A673 (cell line): Measurements from ENCODE around the gene KIF2C. TPM values are rescaled to one million over a fixed set of nuclear protein-coding genes. Genes with fewer than 3 reads are reported as not detected.

ENCODE experiments used
- BruUV-seq: library from RNA; stranded (reverse); fragments of 400-500 nt; replicated peaks from 2 replicates; lab custom pipeline; 2021; lab: Mats Ljungman, UMichigan
- CTCF ChIA-PET: fragments of 300-600 bp; sonication (Branson Sonifier 250); formaldehyde crosslinking; loops from one replicate; lab custom pipeline; 2022; ENCODE audit warnings: antibody characterized with exemption; lab: Charles Lee
- POLR2A ChIA-PET: fragments of 300-600 bp; sonication (Branson Sonifier 250); formaldehyde crosslinking; loops from one replicate; lab custom pipeline; 2022; ENCODE audit warnings: antibody characterized with exemption; ENCODE audit not compliant: low non-redundant PET; lab: Charles Lee
- DNase-seq: peaks from one replicate; pipeline ENCODE4 v3.0.0-alpha.2; 2015; ENCODE audit warnings: low spot score
- H3K27ac ChIP-seq: fragments of 200-600 bp; sonication (generic); 2 replicates; pipeline ENCODE4 v1.5.1; 2016; ENCODE audit warnings: mixed run types, low read depth, mild to moderate bottlenecking, mixed read lengths, antibody characterized with exemption, low read length; ENCODE audit not compliant: poor library complexity, severe bottlenecking
- H3K27me3 ChIP-seq: fragments of 200-600 bp; sonication (generic); replicated peaks from 2 replicates; pipeline ENCODE4 v1.6.1; 2017; ENCODE audit warnings: mixed run types, low read depth, mild to moderate bottlenecking, mixed read lengths, antibody characterized with exemption, low read length; ENCODE audit not compliant: insufficient read depth, poor library complexity
- H3K36me3 ChIP-seq: fragments of 200-600 bp; sonication (generic); 2 replicates; pipeline ENCODE4 v1.6.1; 2016; ENCODE audit warnings: mixed run types, mild to moderate bottlenecking, mixed read lengths, antibody characterized with exemption, low read length; ENCODE audit not compliant: insufficient read depth, poor library complexity, severe bottlenecking
- H3K4me1 ChIP-seq: fragments of 200-600 bp; sonication (generic); 2 replicates; pipeline ENCODE4 v1.6.1; 2017; ENCODE audit warnings: mixed run types, mild to moderate bottlenecking, mixed read lengths, antibody characterized with exemption, low read length; ENCODE audit not compliant: insufficient read depth, poor library complexity, severe bottlenecking
- H3K4me3 ChIP-seq: fragments of 200-600 bp; sonication (generic); 2 replicates; pipeline ENCODE4 v1.5.1; 2016; ENCODE audit warnings: low read depth, mixed run types, mild to moderate bottlenecking, mixed read lengths, low read length; ENCODE audit not compliant: poor library complexity, severe bottlenecking
- H3K9me3 ChIP-seq: fragments of 200-600 bp; sonication (generic); 2 replicates; pipeline ENCODE4 v1.6.1; 2016; ENCODE audit warnings: mixed run types, low read depth, mild to moderate bottlenecking, mixed read lengths, antibody characterized with exemption, low read length; ENCODE audit not compliant: poor library complexity, severe bottlenecking
- CTCF ChIP-seq: fragments of 300-800, 200-600 bp; sonication (generic); conservative IDR thresholded peaks from 2 replicates; pipeline ENCODE4 v1.5.1; 2017; ENCODE audit warnings: low read depth, mild to moderate bottlenecking, antibody characterized with exemption, low read length, moderate library complexity, mixed read lengths
- EZH2 ChIP-seq: fragments of 200-600 bp; sonication (generic); IDR thresholded peaks from 2 replicates; pipeline ENCODE4 v1.6.1; 2017; ENCODE audit warnings: borderline replicate concordance, low read depth, mild to moderate bottlenecking, mixed read lengths, antibody characterized with exemption, low read length; ENCODE audit not compliant: poor library complexity, severe bottlenecking
- intact Hi-C: fragments of 100-400 bp; cut with micrococcal nuclease; formaldehyde crosslinking; loops from one replicate; pipeline ENCODE4 v1.10.0; 2022; ENCODE audit not compliant: unreplicated experiment
- total RNA-seq: library from RNA; stranded (reverse); gene quantifications from 2 replicates; pipeline ENCODE4 v1.2.3, GENCODE V29; 2021

KIF2C gene
- total RNA-seq, 1 experiment from 2014 or later = 127 TPM

- ChIA-PET POLR2A (no interaction called here), CTCF (no interaction called here)
- Histone ChIP-seq H3K9me3 (no peaks in the 10 kb centered on the region), H3K4me3 (peak overlapping the region; percentile 41), H3K27me3 (no peaks in the 10 kb centered on the region), H3K36me3 (peaks cover 16% of the 10 kb centered on the region), H3K4me1 (peaks cover 12% of the 10 kb centered on the region), H3K27ac (no peak overlapping the region)
- no peak for DNase-seq
- intact Hi-C loops = loop anchor here (5.0 kb wide), 1 partner anchor 227 kb away; the partner anchor contains the start of genes HECTD3 and UROD
- TF ChIP-seq EZH2 = no peak
- TF ChIP-seq CTCF = no peak
- BruUV-seq = no TSS peak
These were observed 46.0 kb downstream of the KIF2C start for GRCh38 chr1:44785501-44786137.

- no TSS peak for BruUV-seq
- ChIA-PET CTCF (interaction anchor here (0.7 to 1.3 kb wide), 2 partner anchors 14 to 514 kb away, joined by 3 read pairs; partner anchors contain the start of gene PLK3), POLR2A (interaction anchor here (0.5 kb wide), 1 partner anchor 735 kb away, joined by 5 read pairs; no protein-coding TSS in a partner anchor)
- Histone ChIP-seq H3K36me3 (peaks cover 10% of the 10 kb centered on the region), H3K27me3 (no peaks in the 10 kb centered on the region), H3K9me3 (no peaks in the 10 kb centered on the region), H3K27ac (no peak overlapping the region), H3K4me3 (peak overlapping the region; percentile 41), H3K4me1 (peaks cover 12% of the 10 kb centered on the region)
- intact Hi-C loops = loop anchor here (5.0 kb wide), 1 partner anchor 226 kb away; the partner anchor contains the start of genes HECTD3 and UROD
- DNase-seq = peak; percentile 81
- TF ChIP-seq EZH2 (no peak), CTCF (peak; percentile 98)
These were observed 46.7 kb downstream of the KIF2C start for GRCh38 chr1:44786138-44786840.

GRCh38 chr1:44786841-44787426 lies 47.3 kb downstream of the KIF2C start:
- ChIA-PET POLR2A (interaction anchor here (0.5 kb wide), 1 partner anchor 734 kb away, joined by 5 read pairs; no protein-coding TSS in a partner anchor), CTCF (interaction anchor here (0.6 to 1.3 kb wide), 3 partner anchors 13 to 513 kb away, joined by 3 to 6 read pairs (median 3); partner anchors contain the start of gene PLK3)
- no TSS peak for BruUV-seq
- Histone ChIP-seq H3K9me3 (no peaks in the 10 kb centered on the region), H3K27me3 (no peaks in the 10 kb centered on the region), H3K4me3 (peak overlapping the region; percentile 41), H3K27ac (no peak overlapping the region), H3K4me1 (peaks cover 12% of the 10 kb centered on the region), H3K36me3 (peaks cover 3% of the 10 kb centered on the region)
- intact Hi-C loops = loop anchor here (5.0 kb wide), 1 partner anchor 225 kb away; the partner anchor contains the start of genes HECTD3 and UROD
- no peak for DNase-seq
- TF ChIP-seq CTCF (no peak), EZH2 (no peak)
